ENCODE results near the gene ABHD16A. TPM values are rescaled to one million over a fixed set of nuclear protein-coding genes. Genes with fewer than 3 reads are reported as not detected.

Gene ABHD16A
- polyA plus RNA-seq, 2 of the 4 experiments (the other 2 are of a cell fraction), result 16.6 to 22.3 TPM

- Histone ChIP-seq H3K4me1 (peaks cover 24% of the 10 kb centered on the region), H3K4me2 (peak within 1 kb of the TSS; percentile 94), H3K27ac (peak within 1 kb of the TSS; percentile 90 to 97), H3K9me3 (no peaks in the 10 kb centered on the region), H3K4me3 (peak within 1 kb of the TSS; percentile 83)
- DNase-seq (ENCODE audit: low read depth in 1 of 2, low spot score in 1 of 2) (peak; percentile 94 to 96), FAIRE-seq (no peak), ATAC-seq (peak; percentile 88 to 91)
- POLR2A ChIA-PET, result interaction anchor here (0.5 to 2.5 kb wide), 5 partner anchors 11 to 162 kb away, joined by 3 to 14 read pairs (median 6); partner anchors contain the start of genes BAG6, HSPA1B and VWA7
- no peak for TF ChIP-seq HMGXB4 (CRISPR knock-in tag; IDR thresholded peaks at IDR 0.05; ENCODE audit: borderline replicate concordance)
- no peak for TF ChIP-seq HES2 (IDR thresholded peaks at IDR 0.05)
- no peak for TF ChIP-seq NFE2L2 (conservative IDR thresholded peaks at IDR 0.05; ENCODE audit: low read length)
- TF ChIP-seq E2F6 (IDR thresholded peaks at IDR 0.05; ENCODE audit: borderline replicate concordance, low read depth), result no peak
- no peak for TF ChIP-seq MYC (IDR thresholded peaks at IDR 0.05; ENCODE audit: borderline replicate concordance, low read length)
- TF ChIP-seq CHD2 (IDR thresholded peaks at IDR 0.05; ENCODE audit: low read length, partially characterized antibody), result no peak
- peak in 1 of 2 experiments; percentile 68; a peak in 3 of 5 replicates for TF ChIP-seq JUN (IDR thresholded peaks at IDR 0.05)
- no peak for TF ChIP-seq POLR2AphosphoS2 (conservative IDR thresholded peaks at IDR 0.05; ENCODE audit: low read length)
- no peak for TF ChIP-seq HEYL (CRISPR knock-in tag; IDR thresholded peaks at IDR 0.05)
- TF ChIP-seq BCL3 (IDR thresholded peaks at IDR 0.05), result 0 out of 3 replicates have a peak, but pooled peaks have one; percentile 41
- no peak for TF ChIP-seq ZFP36 (IDR thresholded peaks at IDR 0.05; ENCODE audit: borderline replicate concordance, partially characterized antibody)
- TF ChIP-seq SMC3 (IDR thresholded peaks at IDR 0.05), result no peak
- no peak for TF ChIP-seq FOXS1 (CRISPR knock-in tag; IDR thresholded peaks at IDR 0.05)
- TF ChIP-seq RFX5 (IDR thresholded peaks at IDR 0.05), result no peak
- no peak for TF ChIP-seq TP53 (CRISPR knock-in tag; IDR thresholded peaks at IDR 0.05)
- TF ChIP-seq MAFK (IDR thresholded peaks at IDR 0.05; ENCODE audit: partially characterized antibody), result no peak
- TF ChIP-seq KDM5A (IDR thresholded peaks at IDR 0.05), result no peak
- TF ChIP-seq EHF (CRISPR knock-in tag; IDR thresholded peaks at IDR 0.05), result no peak
- no peak for TF ChIP-seq HOXB13 (CRISPR knock-in tag; IDR thresholded peaks at IDR 0.05; ENCODE audit: low read depth)
- TF ChIP-seq EP300 (IDR thresholded peaks at IDR 0.05), result no peak
- TF ChIP-seq NR3C1 (IDR thresholded peaks at IDR 0.05), result no peak
- no peak for TF ChIP-seq HOXA7 (CRISPR knock-in tag; IDR thresholded peaks at IDR 0.05)
- peak; percentile 53 for TF ChIP-seq PHF8 (IDR thresholded peaks at IDR 0.05; ENCODE audit: borderline replicate concordance, low read depth)
- TF ChIP-seq ELK1 (IDR thresholded peaks at IDR 0.05; ENCODE audit: low read depth, low read length), result no peak
- peak; percentile 44; the same call in 1 of the 2 replicates for TF ChIP-seq MAX (IDR thresholded peaks at IDR 0.05)
- no peak for TF ChIP-seq EHMT2 (IDR thresholded peaks at IDR 0.05; ENCODE audit: low read depth)
- no peak for TF ChIP-seq TFCP2L1 (CRISPR knock-in tag; IDR thresholded peaks at IDR 0.05)
- no peak for TF ChIP-seq MAZ (IDR thresholded peaks at IDR 0.05; ENCODE audit: borderline replicate concordance, low read depth, low read length)
- TF ChIP-seq USF2 (IDR thresholded peaks at IDR 0.05), result peak; percentile 46; the same call in 1 of the 2 replicates
- TF ChIP-seq POLR2A (IDR thresholded peaks at IDR 0.05; ENCODE audit: low read length), result peak; percentile 49
- CTCF ChIA-PET, result no interaction called here
- WGBS (ENCODE audit: missing lambda C conversion rate), result under 1% methylated on average over 25 of the region's 63 CpGs
Observed at GRCh38 chr6:31665501-31666336, 37.4 kb downstream of the ABHD16A start, which contains the start of gene CSNK2B. CSNK2B (plus strand) TSS chr6:31666080; CDS start chr6:31666832, 752 bp downstream.

Data from A549 (cell line).